Liver (tissue), 3 donors: ENCODE results near the gene TAPT1.

Experiments
- RAD21 ChIP-seq, 2 donors: IDR thresholded peaks; 2 replicates each; pipeline ENCODE4 v1.6.1; 2016; ENCODE audit warnings: antibody characterized with exemption in 2 of 2, mild to moderate bottlenecking in 2 of 2
- YY1 ChIP-seq: IDR thresholded peaks from 2 replicates; pipeline ENCODE4 v1.6.1; 2016; ENCODE audit warnings: antibody characterized with exemption, mild to moderate bottlenecking
- TF ChIP-seq, protein P1 (sequence below): fragments of 150-350 bp; IDR thresholded peaks from 2 replicates; pipeline ENCODE4 v1.5.1; 2017; ENCODE audit warnings: improper control_type of control experiment, low read depth, low read length; ENCODE audit not compliant: missing input control
- TF ChIP-seq, protein P2 (sequence below): IDR thresholded peaks from 2 replicates; pipeline ENCODE4 v1.6.1; 2016; ENCODE audit warnings: antibody characterized with exemption, mild to moderate bottlenecking
- TF ChIP-seq, protein P3 (sequence below): IDR thresholded peaks from 2 replicates; pipeline ENCODE4 v1.6.1; 2016; ENCODE audit warnings: antibody characterized with exemption
- donor health status: healthy.
- donor health status: healthy.

DNA sequence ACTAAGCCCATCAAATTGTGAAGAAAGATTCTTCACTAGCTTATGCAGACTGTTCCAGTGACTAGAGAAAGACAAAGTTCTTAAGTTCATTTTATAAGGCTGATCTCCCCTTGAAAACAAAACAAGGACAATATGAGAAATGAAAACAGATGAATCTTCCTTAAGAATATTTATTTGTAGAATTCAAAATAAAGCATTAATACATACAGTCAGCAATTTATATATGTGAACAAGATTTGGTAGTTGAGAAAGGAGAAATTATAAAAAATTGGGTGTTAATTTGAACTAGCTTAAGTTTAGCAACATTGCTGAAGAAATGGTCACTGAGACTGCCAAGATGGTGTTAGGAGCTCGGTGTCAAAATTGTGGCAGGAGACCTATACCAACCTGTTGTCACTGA is 41.4 kb upstream of the TAPT1 start:
- TF ChIP-seq, protein P1, sequence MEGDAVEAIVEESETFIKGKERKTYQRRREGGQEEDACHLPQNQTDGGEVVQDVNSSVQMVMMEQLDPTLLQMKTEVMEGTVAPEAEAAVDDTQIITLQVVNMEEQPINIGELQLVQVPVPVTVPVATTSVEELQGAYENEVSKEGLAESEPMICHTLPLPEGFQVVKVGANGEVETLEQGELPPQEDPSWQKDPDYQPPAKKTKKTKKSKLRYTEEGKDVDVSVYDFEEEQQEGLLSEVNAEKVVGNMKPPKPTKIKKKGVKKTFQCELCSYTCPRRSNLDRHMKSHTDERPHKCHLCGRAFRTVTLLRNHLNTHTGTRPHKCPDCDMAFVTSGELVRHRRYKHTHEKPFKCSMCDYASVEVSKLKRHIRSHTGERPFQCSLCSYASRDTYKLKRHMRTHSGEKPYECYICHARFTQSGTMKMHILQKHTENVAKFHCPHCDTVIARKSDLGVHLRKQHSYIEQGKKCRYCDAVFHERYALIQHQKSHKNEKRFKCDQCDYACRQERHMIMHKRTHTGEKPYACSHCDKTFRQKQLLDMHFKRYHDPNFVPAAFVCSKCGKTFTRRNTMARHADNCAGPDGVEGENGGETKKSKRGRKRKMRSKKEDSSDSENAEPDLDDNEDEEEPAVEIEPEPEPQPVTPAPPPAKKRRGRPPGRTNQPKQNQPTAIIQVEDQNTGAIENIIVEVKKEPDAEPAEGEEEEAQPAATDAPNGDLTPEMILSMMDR, result no peak
- TF ChIP-seq YY1, result no peak
- TF ChIP-seq, protein P2, sequence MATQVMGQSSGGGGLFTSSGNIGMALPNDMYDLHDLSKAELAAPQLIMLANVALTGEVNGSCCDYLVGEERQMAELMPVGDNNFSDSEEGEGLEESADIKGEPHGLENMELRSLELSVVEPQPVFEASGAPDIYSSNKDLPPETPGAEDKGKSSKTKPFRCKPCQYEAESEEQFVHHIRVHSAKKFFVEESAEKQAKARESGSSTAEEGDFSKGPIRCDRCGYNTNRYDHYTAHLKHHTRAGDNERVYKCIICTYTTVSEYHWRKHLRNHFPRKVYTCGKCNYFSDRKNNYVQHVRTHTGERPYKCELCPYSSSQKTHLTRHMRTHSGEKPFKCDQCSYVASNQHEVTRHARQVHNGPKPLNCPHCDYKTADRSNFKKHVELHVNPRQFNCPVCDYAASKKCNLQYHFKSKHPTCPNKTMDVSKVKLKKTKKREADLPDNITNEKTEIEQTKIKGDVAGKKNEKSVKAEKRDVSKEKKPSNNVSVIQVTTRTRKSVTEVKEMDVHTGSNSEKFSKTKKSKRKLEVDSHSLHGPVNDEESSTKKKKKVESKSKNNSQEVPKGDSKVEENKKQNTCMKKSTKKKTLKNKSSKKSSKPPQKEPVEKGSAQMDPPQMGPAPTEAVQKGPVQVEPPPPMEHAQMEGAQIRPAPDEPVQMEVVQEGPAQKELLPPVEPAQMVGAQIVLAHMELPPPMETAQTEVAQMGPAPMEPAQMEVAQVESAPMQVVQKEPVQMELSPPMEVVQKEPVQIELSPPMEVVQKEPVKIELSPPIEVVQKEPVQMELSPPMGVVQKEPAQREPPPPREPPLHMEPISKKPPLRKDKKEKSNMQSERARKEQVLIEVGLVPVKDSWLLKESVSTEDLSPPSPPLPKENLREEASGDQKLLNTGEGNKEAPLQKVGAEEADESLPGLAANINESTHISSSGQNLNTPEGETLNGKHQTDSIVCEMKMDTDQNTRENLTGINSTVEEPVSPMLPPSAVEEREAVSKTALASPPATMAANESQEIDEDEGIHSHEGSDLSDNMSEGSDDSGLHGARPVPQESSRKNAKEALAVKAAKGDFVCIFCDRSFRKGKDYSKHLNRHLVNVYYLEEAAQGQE, result no peak
- TF ChIP-seq, protein P3, sequence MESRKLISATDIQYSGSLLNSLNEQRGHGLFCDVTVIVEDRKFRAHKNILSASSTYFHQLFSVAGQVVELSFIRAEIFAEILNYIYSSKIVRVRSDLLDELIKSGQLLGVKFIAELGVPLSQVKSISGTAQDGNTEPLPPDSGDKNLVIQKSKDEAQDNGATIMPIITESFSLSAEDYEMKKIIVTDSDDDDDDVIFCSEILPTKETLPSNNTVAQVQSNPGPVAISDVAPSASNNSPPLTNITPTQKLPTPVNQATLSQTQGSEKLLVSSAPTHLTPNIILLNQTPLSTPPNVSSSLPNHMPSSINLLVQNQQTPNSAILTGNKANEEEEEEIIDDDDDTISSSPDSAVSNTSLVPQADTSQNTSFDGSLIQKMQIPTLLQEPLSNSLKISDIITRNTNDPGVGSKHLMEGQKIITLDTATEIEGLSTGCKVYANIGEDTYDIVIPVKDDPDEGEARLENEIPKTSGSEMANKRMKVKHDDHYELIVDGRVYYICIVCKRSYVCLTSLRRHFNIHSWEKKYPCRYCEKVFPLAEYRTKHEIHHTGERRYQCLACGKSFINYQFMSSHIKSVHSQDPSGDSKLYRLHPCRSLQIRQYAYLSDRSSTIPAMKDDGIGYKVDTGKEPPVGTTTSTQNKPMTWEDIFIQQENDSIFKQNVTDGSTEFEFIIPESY, result no peak
- TF ChIP-seq RAD21 (IDR thresholded peaks at IDR 0.05), result no peak
